ENCODE measurements around the gene KCNQ2.

- TF ChIP-seq CTCF (IDR thresholded peaks at IDR 0.05) (no peak), EZH2 (IDR thresholded peaks at IDR 0.05) (no peak)
Measured at GRCh38 chr20:63504642-63505041, 32.2 kb upstream of the KCNQ2 start.
